Measurements from ENCODE around the gene TBC1D2B.
"Not testable (repeated sequence)": the region's sequence is repeated elsewhere in the genome, so short reads cannot be mapped to it uniquely, and the experiment has no call there.

TBC1D2B gene

DNA sequence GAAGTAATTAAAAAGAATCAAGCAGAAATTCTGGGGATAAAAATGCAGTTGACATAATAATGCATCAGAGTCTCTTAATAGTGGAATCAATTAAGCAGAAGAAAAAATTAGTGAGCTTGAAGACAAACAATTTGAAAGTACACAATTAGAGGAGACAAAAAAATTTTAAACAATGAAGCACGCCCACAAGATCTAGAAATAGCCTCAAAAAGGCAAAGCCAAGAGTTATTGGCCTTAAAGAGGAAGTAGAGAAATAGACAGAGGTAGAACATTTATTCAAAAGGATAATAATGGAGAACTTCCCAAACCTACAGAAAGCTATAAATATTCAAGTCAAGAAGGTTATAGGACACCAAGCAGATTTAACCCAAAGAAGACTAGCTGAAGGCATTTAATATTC, 113.3 kb downstream of the TBC1D2B start:
- no peak for DNase-seq (ENCODE audit: low read depth, low spot score)
- in situ Hi-C loops (cut with HindIII; ENCODE audit: low sequenced_read_pairs), result no loop called here
- TF ChIP-seq, protein P1, sequence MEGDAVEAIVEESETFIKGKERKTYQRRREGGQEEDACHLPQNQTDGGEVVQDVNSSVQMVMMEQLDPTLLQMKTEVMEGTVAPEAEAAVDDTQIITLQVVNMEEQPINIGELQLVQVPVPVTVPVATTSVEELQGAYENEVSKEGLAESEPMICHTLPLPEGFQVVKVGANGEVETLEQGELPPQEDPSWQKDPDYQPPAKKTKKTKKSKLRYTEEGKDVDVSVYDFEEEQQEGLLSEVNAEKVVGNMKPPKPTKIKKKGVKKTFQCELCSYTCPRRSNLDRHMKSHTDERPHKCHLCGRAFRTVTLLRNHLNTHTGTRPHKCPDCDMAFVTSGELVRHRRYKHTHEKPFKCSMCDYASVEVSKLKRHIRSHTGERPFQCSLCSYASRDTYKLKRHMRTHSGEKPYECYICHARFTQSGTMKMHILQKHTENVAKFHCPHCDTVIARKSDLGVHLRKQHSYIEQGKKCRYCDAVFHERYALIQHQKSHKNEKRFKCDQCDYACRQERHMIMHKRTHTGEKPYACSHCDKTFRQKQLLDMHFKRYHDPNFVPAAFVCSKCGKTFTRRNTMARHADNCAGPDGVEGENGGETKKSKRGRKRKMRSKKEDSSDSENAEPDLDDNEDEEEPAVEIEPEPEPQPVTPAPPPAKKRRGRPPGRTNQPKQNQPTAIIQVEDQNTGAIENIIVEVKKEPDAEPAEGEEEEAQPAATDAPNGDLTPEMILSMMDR (IDR thresholded peaks at IDR 0.05; ENCODE audit: low read depth, low read length), result no peak
- H3K4me3 ChIP-seq (ENCODE audit: low read depth, low read length), result no peak overlapping the region

DNA sequence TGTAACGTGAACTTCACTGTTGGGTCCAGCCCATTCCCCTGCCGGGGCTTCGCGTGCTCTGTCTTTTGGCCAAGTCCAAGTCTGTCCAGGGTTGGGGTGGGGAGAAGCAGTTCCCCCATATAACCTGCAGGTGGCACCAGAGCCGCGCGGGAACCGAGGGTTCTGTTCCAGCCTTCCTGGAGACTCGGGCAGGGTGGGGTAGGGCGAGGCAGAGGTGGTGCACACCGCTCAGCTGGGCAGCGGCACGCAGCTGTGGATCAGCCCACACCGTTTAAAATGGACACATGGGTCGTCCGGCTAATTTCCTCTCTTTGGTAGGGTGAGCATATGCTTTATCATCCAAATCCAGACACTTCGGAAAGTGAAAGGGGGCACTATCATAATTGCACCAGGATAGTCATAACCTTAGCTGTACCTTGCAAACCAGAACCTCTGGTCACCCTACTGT, 118.1 kb downstream of the TBC1D2B start:
- peak overlapping the region; percentile 24 for H3K4me3 ChIP-seq (ENCODE audit: low read depth, low read length)
- DNase-seq (ENCODE audit: low read depth, low spot score), result peak; percentile 63
- in situ Hi-C loops (cut with HindIII; ENCODE audit: low sequenced_read_pairs), result no loop called here
- TF ChIP-seq, protein P1 (IDR thresholded peaks at IDR 0.05; ENCODE audit: low read depth, low read length), result peak; percentile 97

DNA sequence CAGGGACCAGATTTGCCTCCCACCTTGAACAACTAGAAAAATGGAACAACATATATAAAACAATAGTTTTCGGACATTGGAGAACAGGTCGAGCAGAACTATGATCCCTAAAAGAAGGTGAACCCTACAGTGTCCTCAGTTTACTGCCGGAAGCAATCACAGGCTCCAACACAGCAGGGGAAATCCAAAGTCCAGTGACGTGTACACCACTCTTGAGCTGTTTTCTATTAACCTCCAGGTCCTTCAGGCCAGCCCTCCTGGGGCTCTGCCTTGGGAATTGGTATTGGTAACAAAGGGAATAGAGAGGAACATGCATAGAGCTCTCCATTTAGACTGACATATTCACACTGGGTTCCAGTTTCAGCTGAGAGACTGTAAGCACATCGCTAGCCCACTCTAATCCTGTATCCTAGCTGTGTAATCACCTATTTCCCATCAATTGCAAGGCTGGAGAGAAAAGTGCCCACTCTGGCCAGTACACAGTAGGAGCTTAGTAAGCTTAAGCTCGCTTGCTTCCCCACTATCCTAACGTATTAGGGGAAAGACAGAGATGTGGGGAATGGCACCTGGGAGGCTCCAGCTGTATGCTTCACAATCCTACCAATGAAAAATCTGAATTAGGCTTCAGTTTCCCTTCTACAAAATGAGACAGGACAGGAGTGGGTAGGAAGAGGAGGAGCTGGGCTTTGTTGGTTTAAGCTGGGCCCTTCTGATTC, 118.6 kb downstream of the TBC1D2B start:
- DNase-seq (ENCODE audit: low read depth, low spot score); H3K4me3 ChIP-seq (ENCODE audit: low read depth, low read length); in situ Hi-C loops (cut with HindIII; ENCODE audit: low sequenced_read_pairs): not testable (repeated sequence)

DNA sequence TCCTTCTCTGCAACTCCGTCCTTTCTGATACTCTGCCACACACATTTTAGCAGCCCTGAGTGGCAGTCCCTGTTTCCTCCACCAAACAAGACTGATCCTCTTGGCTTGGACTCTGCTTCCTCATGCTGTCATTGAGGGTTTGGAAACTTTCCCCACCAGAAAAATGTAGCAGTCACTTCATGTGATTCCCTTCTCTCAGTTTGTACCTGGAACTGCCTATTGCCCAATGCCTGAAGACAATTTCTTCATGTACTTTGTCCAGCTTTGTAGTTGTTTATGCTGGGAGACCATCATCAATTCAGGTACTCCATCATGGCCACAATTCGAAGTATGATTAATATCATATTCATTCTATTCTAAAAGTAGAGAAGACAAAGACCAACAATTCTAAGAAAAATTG, 119.5 kb downstream of the TBC1D2B start:
- in situ Hi-C loops (cut with HindIII; ENCODE audit: low sequenced_read_pairs); DNase-seq (ENCODE audit: low read depth, low spot score); H3K4me3 ChIP-seq (ENCODE audit: low read depth, low read length): not testable (repeated sequence)

DNA sequence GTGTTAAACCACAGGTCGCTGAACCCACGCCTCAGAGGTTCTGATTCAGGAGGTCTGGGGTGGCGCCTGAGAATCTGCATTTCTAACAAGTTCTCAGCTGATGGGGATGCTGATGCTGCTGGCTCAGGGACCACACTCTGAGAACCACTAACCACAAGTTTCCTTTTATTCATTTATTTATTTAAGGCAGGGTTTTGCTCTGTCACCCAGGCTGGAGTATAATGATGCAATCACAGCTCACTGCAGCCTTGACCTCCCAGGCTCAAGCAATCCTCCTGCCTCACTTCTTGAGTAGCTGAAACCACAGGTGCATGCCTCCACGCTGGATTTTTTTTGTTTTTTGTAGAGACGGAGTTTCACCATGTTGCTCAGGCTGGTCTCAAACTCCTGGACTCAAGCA, 123.6 kb downstream of the TBC1D2B start:
- H3K4me3 ChIP-seq (ENCODE audit: low read depth, low read length); in situ Hi-C loops (cut with HindIII; ENCODE audit: low sequenced_read_pairs): not testable (repeated sequence)
- DNase-seq (ENCODE audit: low read depth, low spot score), result peak; percentile 59

DNA sequence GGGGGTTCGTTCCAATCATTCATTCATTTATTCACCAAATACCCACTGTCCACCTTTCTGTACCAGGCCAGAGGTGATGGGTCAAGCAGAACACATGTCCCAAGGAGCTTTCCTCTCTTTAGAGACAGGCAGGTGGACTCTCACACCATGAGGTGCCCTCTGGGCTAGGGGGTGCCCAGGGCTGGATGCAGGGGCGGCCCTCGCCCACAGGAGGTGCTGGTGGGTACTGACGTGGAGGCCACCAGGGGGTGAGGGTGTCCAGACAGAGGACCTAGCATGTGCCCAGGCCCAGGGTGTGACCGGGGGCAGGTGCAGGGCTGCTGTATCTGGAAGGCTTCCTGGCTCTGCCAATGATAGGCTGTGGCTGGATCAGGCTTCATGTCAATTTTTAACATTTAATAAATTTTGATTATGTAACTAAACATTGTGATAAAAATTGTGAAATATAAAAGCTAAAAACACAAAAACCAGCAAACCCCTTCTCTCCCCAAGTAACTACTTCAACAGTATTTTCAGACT, 124.5 kb downstream of the TBC1D2B start:
- in situ Hi-C loops (cut with HindIII; ENCODE audit: low sequenced_read_pairs); DNase-seq (ENCODE audit: low read depth, low spot score): not testable (repeated sequence)

DNA sequence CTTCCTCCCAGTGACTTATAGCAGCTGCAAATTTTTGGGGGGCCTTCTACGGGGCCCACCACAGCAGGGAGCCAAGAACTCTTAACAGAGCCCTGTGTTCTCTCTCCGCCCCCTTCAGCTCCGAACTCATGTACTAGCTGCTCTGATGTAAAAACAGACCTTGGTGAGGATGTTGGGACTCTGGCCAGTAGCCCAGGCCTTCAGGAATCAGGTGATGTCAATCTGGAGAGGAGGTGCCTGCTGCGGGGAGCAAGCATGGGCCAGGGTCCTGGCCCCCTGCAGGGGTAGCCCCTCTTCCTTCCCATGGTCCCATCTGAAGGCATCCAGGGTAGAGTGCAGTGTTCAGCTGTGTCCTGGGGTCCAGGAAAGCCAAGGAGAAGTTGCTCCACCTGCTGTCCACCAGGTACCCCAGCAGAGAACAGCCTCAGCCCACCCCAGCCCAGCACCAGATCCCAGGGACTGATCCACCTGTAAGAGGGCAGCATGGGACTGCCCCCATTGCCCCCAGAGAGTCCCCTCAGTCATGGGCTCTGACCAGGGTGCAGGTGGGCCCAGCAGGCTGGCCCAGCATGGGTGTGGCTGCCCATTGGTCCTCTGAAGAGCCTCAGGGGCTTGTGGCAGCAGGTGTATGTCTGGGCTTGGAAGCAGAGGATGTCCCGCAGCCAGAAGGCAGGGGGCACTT, 126.3 kb downstream of the TBC1D2B start:
- DNase-seq (ENCODE audit: low read depth, low spot score); H3K4me3 ChIP-seq (ENCODE audit: low read depth, low read length); in situ Hi-C loops (cut with HindIII; ENCODE audit: low sequenced_read_pairs): not testable (repeated sequence)

More for the DNA sequence above, 124.5 kb downstream of the TBC1D2B start:
- not testable (repeated sequence) for H3K4me3 ChIP-seq (ENCODE audit: low read depth, low read length)

DNA sequence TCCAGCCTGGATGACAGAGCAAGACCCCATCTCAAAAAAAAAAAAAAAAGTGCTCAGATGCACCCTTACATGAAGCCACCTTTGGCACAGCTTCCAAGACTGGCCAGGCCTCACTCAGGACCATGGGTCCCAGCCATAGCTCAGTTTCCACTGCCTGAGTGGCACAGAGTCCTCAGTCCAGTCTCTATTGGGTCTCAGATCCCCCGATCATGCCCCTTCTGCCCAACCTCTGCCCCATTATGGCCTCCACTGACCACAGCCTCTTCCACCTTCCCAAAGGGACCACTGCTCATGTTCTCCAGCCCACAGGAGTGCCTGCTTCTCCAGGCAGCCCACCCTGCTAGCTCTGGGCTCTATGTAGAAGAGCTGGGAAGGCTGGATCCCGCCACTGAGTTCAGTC, 127.0 kb downstream of the TBC1D2B start:
- DNase-seq (ENCODE audit: low read depth, low spot score); in situ Hi-C loops (cut with HindIII; ENCODE audit: low sequenced_read_pairs); H3K4me3 ChIP-seq (ENCODE audit: low read depth, low read length): not testable (repeated sequence)

DNA sequence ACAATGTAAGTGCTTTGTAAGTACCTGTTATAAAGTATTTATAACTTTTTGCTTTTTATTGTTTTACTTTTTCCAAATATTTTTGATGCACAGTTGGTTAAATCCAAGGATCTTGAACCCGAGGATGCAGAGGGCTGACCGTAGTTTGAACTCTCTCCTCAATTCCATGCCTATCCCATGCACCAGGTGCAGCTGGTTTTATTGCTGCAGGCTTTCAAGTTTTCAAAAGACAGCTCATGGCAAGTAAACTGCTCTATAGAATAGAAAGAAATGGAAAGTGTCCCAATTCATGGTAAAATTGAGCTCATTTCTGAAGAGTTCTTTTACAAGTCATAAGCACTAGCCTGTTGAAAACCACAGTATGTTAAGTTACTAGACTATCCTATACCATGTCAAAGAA, 131.9 kb downstream of the TBC1D2B start:
- in situ Hi-C loops (cut with HindIII; ENCODE audit: low sequenced_read_pairs), result no loop called here
- no peak overlapping the region for H3K4me3 ChIP-seq (ENCODE audit: low read depth, low read length)
- TF ChIP-seq, protein P1 (IDR thresholded peaks at IDR 0.05; ENCODE audit: low read depth, low read length), result no peak
- DNase-seq (ENCODE audit: low read depth, low spot score), result no peak
